OCI-M2 (cell line): Measurements from ENCODE around the gene BLOC1S1.
A peak's percentile ranks its signal among the peaks of the same experiment; 100 is the strongest.

Source experiments
- DNase-seq: peaks from one replicate; lab custom pipeline; 2025; ENCODE audit not compliant: unreplicated experiment; lab: John Stamatoyannopoulos, UW

BLOC1S1 gene

DNA sequence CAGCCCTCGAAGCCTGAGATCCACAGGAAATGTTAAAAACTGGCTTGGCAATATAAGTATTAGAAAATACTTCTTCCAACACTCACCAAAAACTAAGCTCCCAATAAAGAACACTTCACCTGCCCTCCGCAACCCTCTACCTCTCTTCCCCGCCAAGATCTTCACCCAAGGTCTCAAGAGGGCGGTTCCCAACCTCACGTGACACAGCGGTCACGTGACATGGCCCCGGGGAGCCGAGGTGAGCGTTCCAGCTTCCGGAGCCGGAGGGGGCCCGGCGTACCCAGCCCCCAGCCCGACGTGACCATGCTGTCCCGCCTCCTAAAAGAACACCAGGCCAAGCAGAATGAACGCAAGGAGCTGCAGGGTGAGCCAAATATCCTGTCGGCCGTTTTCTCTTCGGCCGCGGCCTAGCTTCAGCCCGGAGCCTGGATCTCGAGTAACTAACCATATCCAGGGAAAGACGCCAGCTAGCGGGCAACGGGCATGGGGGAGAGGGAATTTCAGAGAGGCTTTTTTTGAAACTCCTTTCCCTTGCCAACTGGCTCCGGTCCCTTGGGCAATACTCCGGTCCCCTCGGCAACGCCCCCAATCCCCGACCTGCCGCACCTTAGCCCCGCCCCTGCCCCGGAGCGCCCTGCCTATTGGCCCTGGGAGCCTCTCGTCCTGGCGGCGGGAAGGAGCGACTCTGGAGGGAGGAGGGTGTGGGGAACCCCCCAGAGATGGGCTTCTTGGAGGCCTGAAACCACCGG lies at the start of gene BLOC1S1:
Gene BLOC1S1, plus strand, starts transcription at position 214 of the 749 bp plus-strand sequence. Its CDS starts 6 bp downstream, at position 220.
- DNase-seq, result peak; percentile 25

DNA sequence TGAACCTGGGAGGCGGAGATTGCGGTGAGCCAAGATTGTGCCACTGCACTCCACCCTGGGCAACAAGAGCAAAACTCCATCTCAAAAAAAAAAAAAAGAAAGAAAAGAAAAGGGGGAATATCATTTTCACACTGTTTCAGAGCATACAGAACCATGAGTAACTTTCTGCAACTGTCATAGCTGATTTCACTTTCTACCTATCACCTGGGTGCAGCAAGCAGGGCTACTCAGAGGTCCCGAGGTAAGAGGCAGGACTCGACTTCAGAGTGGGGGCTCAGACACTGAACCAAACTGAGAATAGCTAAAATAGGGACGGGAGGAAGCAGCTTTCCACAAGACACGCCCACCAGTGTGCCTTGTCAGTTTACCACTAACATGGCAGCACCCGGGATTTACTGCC lies 49.3 kb upstream of the BLOC1S1 start:
- no peak for DNase-seq

DNA sequence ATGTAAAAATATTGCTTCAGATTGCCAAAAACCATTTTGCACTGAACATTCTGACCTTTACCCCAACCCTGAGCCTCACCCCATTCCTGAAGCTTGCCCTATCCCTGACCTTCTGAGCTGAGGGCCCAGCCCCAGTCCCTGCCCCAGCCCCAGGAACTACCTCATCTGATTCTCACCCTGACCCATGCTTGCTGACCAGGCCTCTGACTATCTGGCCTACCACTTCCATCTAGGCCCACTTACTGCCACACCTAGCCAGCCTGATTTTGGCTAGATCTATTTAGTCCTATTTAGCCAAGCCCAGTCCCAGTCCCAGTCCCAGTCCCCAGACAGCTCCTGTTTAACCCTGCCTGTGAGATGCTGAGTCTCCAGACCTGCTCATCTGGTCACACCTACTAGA lies 45.6 kb upstream of the BLOC1S1 start:
- DNase-seq, result no peak

DNA sequence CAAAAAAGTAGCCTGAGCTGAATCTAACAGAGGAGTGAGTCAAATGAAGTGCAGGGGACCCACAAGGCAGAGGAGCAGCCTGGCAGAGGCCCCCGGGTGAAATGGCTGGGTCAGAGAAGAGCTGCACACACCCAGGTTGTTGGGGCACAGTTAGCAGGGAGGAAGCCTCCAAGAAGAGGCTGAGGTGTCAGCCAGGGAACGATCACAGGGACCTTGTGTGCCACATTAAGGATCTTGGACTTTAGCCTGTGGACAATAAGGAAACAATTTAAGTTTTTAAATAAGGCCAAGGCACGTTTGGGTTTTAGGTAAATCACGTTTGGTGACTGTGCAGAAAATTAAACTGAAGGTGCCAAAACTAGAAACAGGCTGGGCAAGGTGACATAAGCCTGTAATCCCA lies 44.1 kb upstream of the BLOC1S1 start:
- DNase-seq, result no peak

DNA sequence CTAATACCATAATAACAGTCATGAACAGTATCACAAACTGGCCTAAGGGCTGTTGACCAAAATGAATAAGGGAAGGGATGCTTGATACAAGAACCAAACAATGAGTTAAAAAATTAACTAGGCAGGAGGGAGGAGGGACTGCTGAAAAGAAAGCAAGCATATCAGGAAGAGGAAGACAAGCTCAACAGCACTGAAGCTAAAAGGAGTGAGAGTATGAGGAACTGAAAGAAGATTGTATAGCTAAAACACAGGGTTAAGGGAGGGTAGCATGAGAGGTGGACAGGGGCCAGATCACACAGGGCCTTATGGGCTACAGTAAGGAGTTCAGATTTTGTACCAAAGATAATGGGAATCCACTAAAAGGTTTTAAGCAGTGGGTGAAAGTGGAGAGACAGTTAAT lies 42.2 kb upstream of the BLOC1S1 start:
- DNase-seq, result no peak

DNA sequence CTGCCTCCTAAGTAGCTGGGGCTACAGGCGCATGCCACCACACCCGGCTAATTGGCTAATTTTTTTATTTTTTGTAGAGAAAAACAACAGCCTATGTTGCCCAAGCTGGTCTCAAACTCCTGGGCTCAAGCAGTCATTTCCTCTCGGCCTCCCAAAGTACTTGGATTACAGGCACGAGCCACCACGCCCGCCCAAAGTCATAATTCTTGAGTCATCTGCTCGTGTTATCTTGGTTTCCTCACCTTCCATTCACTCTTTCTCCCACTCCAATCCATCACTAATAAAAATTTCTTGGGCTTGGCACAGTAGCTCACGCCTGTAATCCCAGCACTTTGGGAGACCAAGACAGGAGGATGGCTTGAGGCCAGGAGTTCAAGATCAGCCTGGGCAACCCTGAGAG lies 40.2 kb upstream of the BLOC1S1 start:
- DNase-seq, result no peak

DNA sequence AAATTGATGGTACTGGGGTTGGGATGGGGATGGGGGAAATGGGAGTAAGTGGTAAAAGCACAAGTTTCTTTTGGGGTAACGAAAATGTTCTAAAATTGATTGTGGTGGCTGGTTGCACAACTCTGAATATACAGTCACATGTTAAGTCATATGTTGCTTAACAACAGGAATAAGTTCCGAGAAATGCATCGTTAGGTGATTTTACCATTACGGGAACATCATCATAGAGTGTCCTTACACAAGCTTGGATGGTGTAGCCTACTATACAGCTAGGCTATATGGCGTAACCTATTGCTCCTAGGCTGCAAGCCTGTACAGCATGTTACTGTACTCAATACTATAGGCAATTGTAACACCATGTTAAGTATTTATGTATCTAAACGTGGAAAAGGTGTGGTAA lies 39.1 kb upstream of the BLOC1S1 start:
- no peak for DNase-seq

DNA sequence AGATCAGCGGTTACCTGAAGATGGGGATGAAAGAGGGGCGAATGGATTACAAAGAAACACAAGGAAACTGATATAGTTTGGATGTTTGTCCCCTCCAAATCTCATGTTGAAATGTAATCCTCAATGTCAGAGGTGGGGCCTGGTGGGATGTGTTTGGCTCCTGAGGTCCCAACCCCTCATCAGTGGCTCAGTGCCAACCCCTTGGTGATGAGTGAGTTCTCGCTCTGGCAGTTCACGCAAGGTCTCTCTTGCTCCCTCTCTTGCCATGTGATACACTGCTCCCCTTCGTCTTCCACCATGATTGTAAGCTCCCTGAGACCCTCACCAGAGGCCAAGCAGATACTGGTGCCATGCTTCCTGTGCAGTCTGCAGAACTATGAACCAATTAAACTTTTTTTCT lies 36.2 kb upstream of the BLOC1S1 start:
- no peak for DNase-seq

DNA sequence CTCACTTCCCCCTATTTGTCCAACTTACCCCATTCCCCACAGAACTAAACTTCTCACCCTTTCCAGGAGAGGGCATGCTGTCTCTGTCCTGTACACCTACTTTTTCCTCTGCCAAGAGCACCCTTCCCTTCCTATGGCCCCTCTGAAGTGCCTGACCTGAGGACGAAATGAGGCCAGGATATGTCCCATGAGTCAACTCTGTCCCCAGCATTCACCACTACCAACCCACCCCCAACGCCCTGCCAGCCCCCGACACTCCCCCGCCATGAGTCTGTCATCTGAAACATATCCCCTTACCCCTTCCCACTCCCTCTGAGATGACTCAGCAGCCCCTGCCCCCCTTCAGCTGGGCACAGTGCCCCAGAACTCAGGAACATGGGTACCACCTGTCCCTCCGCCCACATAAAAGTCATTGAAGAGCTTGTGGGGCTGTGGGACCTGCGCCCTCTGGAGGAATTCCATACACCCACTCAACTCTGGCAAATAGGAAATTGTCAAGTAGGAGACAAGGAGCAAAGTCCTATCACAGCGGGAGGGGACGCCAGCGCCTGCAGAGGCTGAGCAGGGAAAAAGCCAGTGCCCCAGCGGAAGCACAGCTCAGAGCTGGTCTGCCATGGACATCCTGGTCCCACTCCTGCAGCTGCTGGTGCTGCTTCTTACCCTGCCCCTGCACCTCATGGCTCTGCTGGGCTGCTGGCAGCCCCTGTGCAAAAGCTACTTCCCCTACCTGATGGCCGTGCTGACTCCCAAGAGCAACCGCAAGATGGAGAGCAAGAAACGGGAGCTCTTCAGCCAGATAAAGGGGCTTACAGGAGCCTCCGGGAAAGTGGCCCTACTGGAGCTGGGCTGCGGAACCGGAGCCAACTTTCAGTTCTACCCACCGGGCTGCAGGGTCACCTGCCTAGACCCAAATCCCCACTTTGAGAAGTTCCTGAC lies 34.4 kb upstream of the BLOC1S1 start:
- DNase-seq, result peak; percentile 5

DNA sequence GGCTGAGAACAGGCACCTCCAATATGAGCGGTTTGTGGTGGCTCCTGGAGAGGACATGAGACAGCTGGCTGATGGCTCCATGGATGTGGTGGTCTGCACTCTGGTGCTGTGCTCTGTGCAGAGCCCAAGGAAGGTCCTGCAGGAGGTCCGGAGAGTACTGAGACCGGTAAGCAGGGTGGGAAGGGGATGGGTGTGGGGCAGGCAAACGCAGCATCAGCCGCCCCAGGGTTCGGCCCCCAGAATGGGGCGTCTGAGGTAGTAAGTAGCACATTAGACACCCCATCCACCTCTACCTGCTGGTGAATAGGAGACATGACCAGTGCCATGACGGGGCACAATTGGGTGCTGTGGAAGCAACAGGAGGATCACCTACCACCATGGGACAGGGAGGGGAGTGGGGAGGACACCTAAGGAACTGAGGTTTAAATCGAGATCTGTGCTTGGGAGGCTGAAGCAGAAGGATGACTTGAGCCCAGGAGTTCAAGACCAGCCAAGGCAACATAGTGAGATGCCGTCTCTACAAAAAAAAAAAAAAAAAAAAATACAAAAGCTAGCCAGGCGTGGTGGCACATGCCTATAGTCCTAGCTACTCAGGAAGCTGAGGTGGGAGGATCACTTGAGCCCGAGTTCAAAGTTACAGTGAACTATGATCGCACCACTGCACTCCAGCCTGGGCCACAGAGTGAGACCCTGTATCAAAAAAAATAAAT lies 33.6 kb upstream of the BLOC1S1 start:
- no peak for DNase-seq

DNA sequence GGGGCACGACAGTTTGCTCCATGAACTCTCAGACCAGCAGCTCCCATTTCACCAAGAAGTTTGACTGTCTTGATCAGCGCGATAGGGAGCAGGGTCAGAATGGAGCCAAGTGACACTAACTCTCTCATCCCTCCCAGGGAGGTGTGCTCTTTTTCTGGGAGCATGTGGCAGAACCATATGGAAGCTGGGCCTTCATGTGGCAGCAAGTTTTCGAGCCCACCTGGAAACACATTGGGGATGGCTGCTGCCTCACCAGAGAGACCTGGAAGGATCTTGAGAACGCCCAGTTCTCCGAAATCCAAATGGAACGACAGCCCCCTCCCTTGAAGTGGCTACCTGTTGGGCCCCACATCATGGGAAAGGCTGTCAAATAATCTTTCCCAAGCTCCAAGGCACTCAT lies 32.2 kb upstream of the BLOC1S1 start:
- DNase-seq, result no peak

DNA sequence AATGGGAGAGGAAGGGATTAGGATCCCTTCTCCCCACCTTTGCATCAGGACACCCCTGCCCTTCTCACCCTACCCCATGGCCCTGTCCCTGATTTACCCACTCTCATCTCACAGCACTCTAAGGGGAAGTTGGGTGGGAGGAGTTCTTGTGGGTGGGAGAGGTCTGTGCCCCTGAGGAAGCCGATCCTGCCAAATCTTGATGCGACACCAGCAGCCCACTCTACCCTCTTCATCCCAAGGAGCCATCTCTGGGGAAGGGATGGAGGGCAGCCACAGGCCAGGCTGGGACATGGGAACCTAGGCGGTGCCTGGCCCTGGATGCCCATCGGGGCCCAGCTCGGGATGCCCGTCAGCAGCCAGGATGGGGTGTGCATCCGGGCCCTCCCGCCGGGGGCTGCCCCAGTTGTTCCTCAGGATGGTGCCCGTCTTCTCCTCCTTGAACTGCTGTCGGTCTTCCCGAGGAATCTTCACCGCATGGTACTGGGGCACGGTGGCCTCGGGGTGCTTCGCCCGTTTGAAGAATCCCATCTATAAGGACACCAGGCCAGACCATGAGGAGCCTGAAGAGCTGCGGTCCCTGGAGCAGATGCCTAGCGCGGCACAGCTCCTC lies 31.0 kb upstream of the BLOC1S1 start:
- DNase-seq, result no peak

DNA sequence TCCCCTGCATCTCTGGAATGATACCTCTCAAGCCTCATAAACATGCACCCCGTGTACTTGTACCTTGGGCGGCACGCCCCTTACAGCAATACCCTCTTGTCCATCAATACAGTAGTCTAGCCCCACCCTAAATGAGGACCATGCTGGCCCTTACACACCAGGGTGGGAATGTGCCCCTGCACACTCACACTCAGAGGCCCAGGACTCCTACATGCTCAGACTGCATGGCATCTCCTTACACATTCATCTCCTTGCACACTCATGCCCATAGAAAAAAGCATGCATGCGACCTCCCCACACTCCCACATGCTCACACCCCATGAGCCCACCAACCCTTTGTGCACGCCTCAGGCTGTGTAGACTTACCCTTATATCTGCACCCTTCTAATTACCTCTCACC lies 30.2 kb upstream of the BLOC1S1 start:
- no peak for DNase-seq

DNA sequence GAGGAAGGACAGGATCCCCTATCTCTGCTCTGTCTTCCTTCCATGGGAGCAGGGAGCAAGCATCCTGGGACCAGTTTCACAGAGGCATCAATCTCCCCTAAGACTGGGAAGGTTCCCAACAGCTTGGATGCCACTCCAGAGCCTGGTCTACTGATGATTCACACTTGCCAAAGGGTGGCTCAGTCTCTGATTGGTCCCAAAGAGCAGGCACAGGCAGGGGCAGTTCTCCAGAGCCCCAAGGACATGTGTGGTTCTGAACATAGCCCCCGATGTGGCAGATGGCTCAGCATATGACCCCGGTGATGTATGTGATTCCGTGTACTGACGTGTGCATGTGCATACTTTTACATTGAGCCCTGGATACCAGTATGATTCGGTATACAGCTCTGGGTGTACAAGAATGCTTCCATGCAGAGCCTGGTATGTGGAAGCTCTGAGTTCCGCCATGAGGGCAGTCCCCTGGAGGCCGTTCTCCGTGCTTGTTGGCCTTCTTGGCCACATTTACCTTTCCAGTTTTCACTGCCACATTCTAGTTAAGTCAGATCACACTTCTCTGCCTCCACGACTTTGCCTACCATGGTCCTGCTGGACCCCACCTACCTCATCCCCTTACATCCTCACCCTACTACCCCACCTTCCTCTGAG lies 29.4 kb upstream of the BLOC1S1 start:
- no peak for DNase-seq

DNA sequence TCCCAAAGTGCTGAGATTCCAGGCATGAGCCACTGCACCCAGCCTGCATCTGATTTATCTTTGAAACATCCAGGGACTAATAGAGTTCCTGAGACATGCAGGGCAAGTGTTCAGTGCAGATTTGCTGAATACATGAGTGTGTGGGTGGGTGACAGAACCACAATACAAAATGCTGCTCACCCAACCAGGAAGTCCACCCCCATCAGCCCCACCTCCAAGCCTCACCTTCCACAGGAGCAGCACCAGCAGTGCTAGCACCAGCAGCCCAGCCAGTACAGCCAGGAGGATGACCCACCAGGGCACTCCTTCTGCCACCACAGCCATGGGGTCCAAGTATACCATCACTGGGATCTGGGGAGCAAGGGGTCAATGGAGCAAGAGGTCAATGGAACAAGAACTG lies 28.1 kb upstream of the BLOC1S1 start:
- no peak for DNase-seq

DNA sequence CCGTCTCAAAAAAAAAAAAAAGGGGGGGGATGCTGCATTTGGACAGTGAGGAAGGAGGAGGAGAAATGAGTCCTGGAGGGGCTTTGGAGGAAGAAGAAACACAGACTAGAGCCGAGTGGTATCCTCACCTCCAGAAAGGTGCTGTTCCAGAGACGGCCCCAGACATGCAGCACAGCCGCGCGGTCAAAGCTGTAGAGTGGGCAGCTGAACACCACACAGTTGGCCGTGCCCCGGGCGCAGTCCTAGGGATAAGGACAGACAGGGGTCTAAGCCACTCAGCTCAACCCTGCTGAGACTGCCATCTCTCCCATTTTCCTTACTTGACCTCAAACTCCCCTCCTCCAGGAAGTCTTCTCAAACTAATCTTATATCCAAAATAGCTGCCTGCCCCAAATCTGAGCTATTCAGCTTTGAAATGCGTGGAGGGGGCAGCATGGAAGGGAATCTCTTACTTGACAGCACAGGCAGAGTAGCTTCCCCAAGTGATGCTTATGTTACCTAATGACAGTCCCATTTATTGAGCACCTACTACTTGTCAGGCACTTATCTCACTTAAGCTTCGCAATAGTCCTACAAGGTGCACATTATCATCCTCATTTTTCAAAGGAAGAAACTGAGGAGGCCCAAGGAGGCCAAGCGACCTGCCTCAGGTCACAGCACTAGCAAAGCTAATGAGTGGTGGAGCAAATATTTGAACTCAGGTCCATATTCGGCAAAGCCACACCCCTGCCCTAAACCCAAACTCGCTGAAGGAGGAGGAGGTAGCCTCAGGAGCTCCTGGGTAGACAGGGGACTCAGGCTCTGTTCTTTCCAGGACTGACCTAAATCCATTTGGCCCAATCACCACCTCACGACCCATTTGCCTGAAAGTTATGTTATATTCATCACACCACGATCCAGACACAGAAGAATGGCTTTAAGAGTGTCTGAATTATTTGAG lies 26.9 kb upstream of the BLOC1S1 start:
- DNase-seq, result no peak

DNA sequence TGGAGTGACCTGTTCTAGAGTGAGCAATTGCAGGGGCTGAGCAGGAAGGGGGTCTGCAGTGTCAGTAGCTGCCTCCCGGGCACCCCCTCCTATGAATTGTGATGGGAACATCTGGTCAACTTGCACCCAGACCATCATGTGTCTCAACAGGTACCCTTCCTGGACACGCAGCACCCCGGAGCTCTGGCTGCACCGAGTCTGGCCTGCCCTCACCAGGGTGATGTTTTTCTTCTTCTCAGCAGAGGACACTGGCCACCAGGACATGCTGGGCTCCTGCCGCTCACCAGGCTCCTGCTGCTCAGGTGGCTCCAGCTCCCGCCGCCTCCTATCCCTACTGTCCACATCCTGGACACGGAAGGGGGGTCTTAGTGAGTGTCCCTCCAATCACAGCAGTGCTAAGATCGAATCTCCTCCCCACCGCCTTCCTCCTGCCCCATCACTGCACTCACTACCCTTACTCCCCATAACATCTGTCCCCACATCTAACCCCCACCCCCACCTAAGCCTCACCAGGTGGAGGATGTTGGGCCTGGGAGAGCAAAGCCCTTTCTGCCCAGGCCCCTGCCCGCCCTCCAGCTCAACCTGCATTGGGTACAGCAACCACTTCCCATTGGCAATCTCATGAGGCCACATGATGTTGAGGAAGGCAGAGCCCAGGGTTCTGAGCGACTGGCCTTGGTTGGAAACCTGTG lies 23.1 kb upstream of the BLOC1S1 start:
- no peak for DNase-seq

DNA sequence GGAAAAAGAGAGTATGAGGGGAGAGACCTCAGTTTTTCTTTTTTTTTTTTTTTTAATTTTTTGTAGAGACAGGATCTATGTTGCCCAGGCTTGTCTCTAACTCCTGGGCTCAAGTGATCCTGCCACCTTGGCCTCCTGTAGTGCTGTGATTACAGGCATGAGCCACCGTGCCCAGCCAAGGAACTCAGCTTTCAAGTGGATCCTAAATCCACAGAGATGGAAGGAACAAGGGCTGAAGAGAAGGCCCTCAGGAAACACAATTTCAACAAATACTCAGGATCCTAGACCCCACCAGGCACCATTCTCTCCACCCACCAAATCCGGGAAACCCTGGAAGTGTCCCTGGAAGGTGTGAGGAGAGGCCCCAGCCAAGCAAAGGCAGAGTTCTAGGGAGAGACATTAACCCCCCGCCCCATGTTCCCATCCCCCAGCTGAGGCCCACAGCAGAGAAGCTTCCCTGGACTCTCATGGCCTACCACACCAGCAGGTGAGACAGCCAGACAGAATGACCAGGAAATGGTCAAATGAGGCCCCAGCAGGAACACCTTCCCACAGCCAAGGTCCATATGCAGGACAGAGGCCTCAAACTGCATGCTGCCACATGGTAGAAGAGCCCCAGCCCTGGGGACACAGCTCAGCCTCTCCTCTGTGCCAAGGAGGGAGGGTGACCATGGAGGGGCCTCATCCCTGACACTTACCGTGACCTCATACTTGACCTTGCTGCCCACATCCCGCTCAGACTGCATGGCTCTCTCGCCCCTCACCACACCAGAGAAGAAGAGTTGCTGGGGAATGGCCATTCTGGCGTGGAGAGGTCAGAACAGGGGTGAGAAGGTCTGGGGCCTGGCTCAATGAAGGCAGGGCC lies 22.3 kb upstream of the BLOC1S1 start:
- no peak for DNase-seq
